Erythroblast (primary cell): ENCODE data around the gene TRIM7.

Experiments used
- DNase-seq, 2 experiments: peaks; one replicate each; lab custom pipeline; 2025; lab: John Stamatoyannopoulos, UW
- GATA1 ChIP-seq: IDR thresholded peaks from 2 replicates; pipeline ENCODE4 v1.6.1; 2011; ENCODE audit warnings: low read depth, mild to moderate bottlenecking, control low read depth, low read length, moderate library complexity
- POLR2A ChIP-seq: IDR thresholded peaks from 2 replicates; pipeline ENCODE4 v1.6.1; 2011; ENCODE audit warnings: mild to moderate bottlenecking, low read length

TRIM7 gene

GRCh38 chr5:181170996-181171395 is 34.0 kb downstream of the TRIM7 start:
- no peak for DNase-seq
- TF ChIP-seq POLR2A (no peak), GATA1 (no peak)

- TF ChIP-seq GATA1 (no peak), POLR2A (no peak)
- DNase-seq = peak; percentile 56 to 60
Measured at GRCh38 chr5:181170237-181170825, 34.7 kb downstream of the TRIM7 start.

- DNase-seq = peak; percentile 90 to 92
Measured at GRCh38 chr5:181169459-181170236, 35.3 kb downstream of the TRIM7 start.

DNA sequence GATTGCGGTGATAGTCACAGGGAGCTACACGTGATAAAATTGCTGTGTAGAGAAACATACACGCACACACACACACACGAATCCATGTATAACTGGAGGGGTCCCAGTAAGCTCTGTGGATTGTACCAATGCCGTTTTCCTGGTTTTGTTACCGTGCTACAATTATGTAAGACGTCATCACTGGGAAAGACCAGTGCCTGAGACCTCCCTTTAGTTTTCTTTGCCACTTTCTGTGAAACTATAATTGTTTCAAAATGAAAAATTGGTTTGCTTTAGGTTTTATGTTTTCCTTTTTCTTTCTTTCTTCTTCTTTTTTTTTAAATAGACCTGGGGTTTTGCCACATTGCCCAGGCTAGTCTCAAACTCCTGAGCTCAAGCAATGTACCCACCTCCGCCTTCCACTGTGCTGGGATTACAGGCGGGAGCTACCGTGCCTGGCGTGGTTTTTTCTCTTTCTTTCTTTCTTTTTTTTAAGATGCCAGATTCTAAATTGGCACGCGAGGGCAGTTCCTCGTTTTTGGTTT is 36.3 kb downstream of the TRIM7 start:
- TF ChIP-seq GATA1 = no peak
- TF ChIP-seq POLR2A = no peak
- no peak for DNase-seq

DNA sequence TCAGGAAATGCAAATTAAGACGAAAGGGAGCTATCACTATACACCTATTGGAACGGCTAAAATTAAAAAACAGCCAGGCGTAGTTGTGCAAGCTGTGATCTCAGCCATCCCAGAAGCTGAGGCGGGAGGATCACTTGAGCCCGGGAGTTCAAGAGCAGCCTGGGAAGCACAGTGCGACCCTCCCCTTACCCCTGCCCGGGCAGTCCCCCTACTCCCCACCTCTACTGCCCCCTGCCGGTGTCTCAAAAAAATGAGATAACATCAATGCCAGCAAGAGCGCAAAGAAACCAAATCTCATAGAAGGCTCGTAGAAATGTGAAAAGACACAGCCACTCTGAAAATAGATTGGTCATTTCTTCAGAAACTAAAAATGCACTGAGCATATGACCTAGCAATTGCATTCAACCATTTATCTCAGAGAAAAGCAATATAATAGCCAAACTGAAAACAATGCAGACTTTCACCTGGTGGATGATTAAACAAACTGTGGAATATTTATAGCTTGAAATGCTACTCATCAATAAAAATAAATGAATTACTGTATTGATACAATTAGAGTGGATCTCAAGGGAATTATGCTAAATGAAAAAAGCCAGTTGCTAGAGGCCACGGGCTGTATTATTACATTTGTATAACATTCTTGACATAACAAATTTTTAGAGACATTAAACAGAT is 37.0 kb downstream of the TRIM7 start:
- DNase-seq = peak; percentile 53 to 72
- TF ChIP-seq GATA1 (no peak), POLR2A (no peak)

DNA sequence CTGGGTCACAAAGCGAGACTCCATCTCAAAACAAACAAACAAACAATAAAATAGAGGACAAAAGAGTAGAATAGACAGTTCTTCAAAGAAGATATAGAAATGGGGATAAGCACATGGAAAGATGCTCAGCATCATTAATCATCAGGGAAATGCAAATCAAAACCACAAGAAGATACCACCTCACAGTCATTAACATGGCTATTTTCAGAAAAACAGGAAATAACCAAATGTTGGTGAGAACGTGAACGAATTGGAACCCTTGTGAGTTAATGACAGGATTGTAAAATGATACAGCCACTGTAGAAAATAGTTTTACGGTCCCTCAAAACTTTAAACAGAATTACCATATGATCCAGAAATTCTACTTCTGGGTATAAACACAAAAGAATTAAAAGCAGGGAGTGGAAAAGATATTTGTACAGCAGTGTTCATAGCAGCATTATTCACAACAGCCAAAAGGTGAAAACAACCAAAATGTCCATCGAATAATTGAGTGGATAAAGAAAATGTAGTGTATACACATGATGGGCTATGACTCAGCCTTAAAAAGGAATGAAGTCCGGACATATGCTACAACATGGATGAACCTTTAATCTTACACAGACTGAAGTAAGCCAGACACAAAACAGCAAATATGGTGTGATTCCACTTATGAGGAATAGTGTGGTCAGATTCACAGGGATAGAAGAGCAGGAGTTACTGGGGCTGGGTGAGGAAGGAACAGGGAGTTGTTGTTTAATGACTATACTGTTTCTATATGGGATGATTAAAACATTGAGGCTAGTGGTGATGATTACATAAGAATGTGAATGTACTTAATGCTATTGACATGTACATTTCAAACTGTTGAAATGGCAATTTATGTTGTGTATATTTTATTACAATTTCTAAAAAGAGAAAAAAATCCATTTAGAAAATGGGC is 37.9 kb downstream of the TRIM7 start:
- TF ChIP-seq POLR2A (no peak), GATA1 (no peak)
- DNase-seq = peak in 1 of 2 experiments; percentile 32

- peak; percentile 69 to 71 for DNase-seq
- TF ChIP-seq POLR2A = no peak
- TF ChIP-seq GATA1 = no peak
Measured at GRCh38 chr5:181164076-181164952, 40.7 kb downstream of the TRIM7 start.

DNA sequence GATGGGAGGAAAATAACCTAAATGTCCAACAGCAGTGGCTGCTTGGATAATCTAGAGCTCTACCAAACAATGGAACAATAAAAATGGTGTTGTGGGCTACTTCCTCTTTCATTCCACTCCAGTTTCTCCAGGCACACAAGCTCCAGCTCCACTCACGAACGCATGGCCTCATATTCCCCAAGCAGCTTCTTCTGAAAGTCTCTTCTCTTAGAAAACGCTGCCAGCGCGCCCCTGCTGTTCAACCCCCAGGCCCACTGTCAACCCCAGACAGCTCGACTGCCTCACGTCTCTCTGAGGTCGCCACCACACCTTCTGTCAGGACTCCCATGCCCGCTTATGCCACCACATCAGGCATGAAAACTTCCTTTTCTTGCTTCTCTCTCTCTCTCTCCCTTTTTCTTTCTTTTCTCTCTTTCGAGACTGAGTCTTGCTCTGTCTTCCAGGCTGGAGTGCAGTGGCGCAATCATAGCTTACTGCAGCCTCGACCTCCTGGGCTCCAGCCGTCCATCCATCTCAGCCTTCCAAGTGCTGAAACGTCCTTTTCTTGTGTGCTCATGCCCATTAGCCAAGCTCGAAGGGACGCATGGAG is 41.4 kb downstream of the TRIM7 start:
- TF ChIP-seq POLR2A (no peak), GATA1 (no peak)
- DNase-seq = peak; percentile 53 to 60

DNA sequence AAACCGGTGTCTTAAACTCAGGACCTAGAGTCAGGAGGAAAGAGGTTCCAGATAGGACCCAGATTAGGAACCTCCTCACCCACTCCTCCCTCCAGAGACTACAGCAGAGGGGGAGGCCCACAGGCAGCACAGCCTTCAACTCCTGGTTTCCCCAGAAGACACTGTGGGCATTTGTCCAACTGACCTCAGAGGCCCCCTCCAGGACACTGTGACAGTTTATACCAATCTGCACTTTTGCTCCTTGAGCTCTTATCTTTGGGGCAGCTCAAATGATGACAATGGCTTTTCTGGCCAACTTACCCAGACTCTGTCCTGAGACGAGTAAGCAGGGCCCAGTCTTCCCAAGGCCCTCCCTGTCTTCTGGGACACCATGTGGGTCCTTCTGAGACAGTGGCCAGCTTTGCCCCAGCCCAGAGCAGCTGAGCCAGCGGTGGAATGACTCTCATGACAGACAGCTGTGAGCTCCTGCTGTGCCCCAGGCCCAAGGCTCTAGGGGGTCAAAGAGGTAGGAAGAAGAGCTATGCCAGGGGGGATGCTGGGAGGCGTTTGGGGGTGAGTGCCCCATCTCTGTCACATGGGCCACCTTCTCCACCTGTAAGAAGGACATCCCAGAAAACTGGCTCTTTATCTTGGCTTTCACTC is 43.3 kb downstream of the TRIM7 start:
- no peak for TF ChIP-seq GATA1
- peak; percentile 79 to 86 for DNase-seq

- DNase-seq = peak; percentile 70 to 86
Measured at GRCh38 chr5:181160755-181161533, 44.1 kb downstream of the TRIM7 start.

- TF ChIP-seq POLR2A (no peak), GATA1 (no peak)
- peak; percentile 85 to 92 for DNase-seq
Measured at GRCh38 chr5:181160152-181160754, 44.7 kb downstream of the TRIM7 start.
